ENCODE measurements around the gene OXNAD1.
"Not testable (repeated sequence)": the region's sequence is repeated elsewhere in the genome, so short reads cannot be mapped to it uniquely, and the experiment has no call there.

Gene OXNAD1

DNA sequence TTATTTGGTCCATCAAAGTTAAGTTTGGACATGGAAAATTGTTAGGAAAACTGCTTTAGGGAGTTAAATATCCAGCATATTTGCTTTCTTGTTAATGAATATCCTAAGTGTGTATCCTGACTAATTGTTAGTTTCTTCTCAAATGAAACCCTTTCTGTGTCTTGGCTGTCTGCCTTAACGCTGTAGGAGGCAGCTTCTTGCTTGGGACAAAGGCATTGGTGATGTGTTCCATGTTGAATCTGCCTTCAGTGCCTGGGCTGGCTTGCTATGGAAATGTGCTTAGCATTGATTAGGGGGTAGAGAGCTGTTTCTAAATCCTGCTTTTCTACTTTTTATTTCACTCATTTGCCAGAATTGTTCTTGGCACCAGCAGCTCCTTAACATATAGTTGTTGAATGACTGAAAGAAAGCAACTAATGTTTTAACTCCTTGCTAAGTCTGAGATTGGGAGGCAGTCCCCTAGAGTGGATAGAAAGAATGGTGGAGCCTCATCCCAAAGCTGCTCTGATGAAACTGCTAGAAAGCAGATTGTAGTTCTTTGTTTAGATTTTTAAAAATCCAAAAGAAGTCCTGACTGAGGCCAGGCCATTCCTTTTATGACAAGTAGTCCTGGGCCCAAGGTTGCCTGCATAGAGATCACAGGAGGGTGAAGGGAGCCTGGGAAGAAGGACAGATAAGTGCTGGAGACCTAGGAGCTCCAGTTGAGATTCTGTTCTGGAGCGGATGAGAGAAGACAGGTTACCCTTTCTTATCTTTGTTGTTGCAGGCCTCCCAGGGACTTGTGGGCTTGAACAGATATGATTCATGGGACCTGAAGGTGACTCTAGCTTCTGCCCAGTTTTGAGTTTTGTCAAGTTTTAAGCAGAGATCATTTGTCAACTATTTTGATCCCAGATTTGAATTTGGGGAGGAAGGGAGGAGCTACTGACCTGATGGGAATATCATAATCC is 39.3 kb downstream of the OXNAD1 start:
- DNase-seq, result no peak

DNA sequence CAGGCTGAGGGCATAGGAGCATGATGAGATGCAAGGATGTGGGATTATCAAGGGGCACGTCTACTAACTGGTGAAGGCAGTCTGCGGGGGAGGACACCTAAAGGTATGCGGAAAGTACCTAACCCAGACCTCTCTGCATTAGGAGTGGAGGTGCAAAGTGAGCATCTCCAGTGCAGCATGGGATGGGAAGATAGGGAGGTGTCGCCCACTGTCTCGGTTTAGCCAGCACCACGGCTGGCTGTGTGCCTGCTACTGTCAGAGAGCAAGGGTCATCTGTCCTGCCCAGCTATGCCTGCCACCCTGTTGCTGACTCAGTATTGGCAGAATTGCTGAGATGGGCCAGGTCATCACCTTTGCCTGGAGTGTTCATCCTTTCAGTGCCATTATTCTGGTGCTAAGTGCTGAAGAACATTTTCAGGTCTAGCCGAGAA is 40.1 kb downstream of the OXNAD1 start:
- DNase-seq, result no peak

DNA sequence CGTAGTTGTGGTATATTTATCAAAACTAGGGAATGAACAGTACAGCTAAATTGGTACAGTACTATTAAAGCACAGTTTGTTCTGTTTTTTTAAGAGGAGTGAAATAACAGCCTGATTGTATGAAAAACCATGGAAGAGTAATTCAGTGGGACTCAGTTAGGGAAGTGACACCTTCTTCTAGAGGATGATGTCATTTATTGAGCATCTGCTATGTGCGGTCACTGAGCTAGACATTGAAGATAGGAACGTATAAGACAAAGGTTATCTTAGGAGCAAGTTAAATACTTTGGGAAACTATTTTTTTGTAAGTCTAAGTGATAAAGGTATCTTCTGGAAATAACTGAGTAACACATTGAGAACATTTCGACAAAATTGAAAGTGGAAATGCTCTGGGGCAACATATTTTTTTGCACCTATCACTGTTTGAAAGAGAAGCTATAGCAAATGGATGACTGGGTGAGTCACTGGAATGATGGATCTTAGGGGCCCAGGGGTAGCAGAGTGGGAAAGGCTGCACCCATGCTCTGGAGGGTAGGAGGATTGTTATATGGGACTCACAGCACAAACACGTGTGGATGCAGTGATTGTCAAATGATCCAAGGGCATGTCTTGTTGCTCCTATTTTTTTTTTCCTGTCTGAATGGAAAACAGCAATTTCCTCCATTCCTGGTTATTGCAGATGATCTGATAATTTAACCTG is 43.0 kb downstream of the OXNAD1 start:
- DNase-seq, result no peak

DNA sequence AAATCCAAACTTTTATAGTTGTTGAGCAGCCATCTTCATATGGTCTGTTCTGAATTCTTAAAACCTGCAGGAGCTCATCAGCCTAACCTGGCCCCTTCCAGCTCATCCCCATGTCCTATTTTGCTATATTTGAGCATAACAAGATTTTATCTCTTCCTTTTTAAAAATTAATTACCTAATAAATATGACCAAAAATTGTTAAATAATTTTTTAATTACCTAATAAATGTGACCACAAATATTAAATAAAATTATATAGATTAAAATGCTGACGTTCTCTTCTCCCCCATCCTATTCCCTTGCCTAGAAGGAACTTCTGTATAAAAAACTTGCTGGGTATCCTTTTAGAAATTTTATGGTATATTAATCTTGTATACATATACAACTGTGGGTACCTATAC is 43.7 kb downstream of the OXNAD1 start:
- no peak for DNase-seq

DNA sequence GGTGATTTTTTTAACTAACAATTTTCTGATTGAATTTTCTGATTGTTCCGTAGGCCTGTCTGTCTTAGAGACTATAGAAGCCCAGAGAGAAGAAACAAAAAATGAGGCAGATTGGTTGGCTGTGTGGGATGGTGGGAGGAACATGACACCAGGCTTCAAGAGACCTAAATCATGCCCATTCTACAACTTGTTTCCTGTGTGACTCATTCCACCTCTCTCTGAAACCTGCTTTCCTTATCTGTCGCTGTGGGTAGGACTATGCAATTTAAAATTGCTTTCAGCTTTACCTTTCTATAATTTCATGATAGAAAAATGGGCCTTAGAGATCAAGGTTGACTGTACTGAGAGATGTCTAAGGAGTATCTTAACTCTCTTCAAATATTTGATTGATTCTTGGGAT is 44.5 kb downstream of the OXNAD1 start:
- no peak for DNase-seq

DNA sequence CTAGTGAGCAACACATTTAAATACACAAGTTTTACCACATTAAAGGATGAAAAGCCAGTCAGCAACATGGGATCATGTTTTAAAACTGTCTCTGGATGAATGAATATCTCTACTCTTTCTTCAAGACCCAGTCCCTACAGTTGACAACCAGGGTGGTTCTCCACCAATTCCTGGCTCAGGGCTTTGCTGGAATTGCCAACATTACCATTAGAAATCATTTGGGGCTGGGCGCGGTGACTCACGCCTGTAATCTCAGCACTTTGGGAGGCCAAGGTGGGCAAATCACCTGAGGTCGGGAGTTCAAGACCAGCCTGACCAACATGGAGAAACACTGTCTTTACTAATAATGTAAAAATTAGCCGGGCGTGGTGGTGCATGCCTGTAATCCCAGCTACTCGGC is 45.5 kb downstream of the OXNAD1 start:
- not testable (repeated sequence) for DNase-seq

DNA sequence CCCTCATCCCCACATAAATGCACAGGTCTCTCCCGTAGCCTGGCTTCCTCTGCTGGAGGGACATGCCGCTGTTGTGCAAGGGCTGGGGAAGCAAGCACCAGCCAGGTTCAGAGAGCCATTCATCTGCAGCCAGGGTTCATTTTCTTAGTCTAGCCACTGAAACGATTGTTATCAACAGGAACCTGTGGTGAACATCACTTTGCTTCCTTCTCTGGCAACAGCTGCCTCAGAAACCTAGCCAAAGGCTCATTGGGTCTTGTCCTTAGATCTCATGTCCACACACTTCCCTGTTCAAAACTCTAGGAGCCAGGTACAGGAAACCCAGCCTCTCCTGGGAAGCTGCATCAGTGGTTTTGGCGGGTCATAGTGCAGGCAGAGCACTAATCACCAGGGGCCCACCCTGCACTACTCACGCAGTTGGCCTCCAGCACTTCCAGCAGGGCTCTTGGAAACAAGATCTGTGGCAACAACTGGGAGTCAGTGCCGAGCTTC is 47.0 kb downstream of the OXNAD1 start:
- DNase-seq, result no peak

DNA sequence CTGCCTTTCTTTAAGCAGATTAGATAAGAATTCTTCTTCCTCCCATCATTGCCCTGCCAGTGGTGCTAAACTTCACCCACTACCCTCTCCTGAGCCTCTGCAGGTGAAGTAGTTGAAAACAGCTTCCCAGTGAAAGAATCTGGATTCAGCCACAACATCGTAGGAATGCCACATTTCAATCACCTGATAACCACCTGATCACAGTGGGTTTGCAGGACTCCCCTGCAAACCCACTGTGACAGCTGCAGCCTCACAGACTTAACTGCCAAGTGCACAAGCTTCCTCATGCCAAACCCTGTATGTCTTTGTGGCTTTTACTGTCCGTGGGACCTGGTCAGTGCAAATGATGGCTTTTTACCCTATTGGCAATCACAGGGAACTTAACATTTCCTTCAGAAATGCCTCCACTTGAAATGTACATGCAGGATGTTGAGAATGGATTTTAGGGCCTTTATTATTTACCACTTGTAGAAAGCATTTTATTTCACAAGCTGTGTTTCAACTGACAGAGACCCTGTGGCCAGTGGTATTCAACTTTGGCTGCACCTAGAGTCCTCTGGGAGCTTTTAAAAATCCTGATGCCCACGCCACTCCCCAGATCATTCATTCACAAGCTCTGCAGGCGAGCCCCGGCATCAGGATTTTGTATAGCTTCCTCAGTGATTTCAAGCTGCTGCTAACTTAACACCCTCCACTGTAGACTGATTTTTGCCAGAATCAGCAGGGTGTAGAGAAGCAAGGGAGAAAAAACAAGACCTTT is 49.1 kb downstream of the OXNAD1 start:
- no peak for DNase-seq

DNA sequence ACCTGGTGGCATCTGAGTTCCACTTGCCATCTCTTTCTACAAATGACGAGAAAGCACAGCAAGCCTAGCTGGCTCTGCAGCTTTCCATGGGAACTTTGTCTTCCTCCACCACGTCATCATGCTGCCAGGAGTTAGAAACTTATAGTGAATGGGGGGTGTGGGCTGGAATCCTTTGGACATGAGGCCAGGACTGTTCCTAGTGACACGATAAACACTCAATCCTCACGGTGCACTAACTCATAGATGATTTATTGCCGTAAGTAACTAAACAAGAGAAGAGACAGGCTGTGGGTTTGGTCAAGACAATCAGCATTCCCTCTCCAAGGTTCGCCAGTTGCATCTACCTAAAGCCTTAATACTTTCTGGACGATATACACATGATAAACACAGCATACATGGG is 50.6 kb downstream of the OXNAD1 start:
- no peak for DNase-seq

DNA sequence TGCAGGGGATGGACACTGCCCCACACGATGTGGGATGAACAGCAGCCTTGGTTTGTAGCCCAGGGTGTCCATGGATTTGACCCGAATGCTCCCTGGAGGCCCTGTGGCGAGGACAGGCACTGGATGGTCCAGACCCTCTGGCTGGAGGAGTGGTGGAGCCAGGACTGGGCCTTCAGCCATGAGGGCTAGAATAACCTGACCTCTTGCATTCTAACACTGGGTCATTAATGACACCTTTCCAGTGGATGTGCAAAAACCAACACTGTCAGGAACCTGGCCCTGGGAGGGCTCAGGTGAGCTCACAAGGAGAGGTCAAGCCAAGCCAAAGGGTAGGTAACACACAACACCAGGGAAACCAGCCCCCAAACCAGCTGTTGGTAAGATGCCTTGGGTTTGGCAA is 51.4 kb downstream of the OXNAD1 start:
- no peak for DNase-seq

DNA sequence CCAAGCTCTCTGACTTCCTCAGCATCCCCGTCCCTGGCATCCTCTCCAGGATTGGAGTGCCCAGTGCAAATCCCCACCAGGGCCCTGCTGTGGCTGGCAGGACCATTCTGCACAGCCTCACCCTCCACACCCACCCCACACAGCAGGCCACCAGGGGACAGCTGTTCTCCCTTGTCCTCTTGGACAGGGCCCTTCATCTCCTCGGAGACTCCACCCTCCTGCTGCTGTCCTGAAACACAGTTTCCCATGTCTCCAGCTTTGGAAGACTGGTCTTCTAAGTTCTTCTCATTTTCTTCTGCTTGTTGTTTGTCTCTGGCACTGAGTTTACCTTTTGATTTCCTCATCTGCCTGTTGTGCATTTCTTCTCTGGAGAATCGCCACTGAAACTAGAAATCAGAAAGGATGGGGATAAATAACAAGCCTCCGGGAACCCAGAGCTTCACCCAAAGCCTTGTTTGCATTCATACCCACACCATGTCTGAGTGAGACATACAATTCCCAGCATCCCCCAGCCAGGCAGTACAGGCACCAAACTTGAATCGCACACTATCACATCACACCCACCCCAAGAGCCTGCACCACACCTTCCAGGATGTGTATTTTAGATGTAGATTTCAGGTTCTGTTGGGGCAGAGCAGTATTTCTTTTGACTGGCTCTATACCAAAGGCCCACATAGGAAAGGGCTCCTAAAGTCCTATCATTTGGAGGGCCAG is 52.0 kb downstream of the OXNAD1 start:
- DNase-seq, result no peak

DNA sequence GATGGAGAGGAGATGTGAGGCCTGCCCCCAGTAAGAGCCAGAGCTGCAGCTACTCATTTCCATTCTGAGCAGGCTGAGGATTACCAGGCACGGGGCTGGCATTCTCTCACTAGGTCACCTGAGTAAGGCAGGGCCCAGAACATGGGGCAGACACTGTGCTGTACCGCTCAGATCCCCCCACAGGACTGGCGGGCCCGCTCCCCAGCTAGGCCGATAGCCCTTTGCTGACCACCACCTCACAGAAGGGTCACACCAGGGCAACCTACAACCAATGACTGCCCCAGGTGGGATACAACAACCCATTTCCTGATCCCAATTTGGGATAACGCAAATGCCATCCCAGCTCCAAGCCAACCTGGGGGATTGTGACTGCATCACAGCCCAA is 52.5 kb downstream of the OXNAD1 start:
- DNase-seq, result no peak

DNA sequence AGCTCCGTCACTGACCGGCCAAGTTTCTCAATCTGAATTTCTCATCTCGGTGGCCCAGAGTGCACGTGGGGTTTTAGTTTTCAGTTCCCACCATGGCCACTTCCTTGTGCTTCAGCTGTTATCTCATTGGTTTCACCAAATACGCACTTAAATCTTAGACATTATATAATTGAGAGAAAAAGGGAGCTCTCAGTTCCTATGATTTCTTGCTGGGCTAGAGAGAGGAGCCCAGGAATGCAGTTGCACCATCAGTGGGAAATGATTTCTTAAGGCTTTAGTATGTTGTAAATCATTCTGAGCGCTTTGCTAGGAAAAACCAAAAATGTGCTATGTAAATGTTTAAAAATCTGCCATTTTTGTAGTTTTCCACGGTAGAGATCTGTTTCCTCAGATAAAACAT is 53.2 kb downstream of the OXNAD1 start:
- no peak for DNase-seq

DNA sequence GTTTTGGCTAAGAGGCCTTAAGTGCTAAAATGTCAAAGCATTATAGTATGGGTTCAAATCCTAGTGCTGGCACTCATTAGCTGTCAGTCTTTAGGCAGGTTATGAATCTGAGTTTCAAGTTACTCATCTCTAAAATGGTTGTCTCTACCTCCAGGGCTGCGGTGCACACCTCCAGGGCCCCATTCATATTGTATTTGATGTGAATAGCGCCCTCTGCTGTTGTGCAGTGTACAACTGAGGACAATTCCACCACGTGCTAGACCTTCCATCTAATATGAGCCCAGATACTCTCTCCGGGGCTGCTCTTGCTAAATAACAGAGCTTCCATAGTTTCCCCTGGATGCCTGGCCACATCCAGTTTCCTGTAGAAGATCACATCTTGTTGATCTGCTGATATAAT is 54.3 kb downstream of the OXNAD1 start:
- DNase-seq, result no peak

DNA sequence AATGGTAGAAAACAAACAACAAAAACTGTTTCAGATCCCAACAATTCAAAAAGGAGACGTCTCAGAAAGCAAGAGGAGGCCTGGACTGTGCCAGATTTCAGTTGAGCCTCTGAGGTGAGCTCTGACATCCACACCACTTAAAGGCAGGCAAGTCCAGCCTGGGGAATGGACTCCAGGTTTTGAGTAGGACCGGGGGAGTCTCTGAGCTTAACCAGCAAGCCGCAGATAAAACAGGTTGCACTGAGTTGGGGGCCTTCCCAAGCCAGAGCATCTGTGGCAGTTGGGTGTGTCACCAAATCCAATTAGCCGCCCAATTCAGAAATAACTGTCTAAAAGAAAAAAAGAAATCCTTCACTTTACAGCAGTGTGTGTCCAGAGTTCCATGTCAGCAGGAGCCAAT is 54.7 kb downstream of the OXNAD1 start:
- no peak for DNase-seq

DNA sequence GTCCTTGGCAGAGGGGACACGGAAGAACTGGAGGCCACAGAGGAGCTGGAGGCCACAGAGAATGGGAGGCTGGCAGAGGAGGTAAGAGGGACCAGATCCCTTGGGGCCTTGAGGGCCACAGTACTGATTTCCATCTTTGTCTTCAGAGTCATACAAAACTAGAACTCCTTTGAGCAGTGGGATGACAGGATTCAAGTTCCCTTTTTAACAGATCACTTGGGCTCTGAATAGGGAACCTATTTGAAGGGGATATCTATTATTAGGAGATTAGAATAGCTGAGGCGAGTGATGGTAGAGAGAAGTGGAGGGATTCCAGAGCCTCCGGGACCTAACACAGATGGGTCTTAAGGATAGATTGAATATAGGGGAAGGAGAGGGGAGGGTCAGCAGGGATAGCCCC is 55.7 kb downstream of the OXNAD1 start:
- DNase-seq, result no peak

DNA sequence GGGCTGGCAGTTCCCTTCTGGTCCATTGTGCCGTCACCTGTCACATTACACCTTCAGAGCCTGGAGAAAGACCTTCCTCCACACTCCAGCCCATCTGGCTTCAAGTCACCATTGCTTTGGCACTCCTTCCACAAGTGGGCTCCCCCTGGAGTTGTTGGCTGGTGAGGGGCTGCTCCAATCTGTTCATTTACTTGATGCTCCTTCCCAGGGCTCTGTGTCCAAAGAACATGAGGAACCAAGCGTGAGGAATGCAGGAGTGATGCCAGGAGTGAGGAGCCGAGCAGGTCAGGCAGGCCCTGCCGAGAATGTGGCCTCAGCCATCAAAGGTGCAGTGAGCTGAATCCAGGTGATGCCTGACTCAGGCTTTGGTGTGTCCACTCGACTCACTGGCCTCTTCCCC is 57.2 kb downstream of the OXNAD1 start:
- DNase-seq, result no peak

DNA sequence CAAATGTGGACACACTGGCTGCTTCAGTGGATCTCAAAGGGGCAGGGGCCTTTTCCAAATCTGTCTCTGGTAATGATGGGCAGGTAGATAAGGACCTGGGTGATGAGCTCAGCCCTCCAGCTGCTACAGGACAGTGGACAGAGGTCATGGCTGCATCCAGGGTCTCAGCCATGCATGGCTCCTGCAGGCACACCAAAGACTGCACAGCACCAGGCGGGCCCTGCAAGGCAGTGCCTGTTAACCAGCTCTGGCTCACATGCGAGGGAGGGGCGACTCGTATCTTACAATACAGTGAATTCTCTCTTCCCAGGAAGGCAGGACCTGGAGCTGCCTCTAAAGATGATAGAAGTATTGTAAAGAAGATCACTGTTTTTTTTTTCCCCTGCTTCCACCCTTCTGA is 58.7 kb downstream of the OXNAD1 start:
- DNase-seq, result no peak

DNA sequence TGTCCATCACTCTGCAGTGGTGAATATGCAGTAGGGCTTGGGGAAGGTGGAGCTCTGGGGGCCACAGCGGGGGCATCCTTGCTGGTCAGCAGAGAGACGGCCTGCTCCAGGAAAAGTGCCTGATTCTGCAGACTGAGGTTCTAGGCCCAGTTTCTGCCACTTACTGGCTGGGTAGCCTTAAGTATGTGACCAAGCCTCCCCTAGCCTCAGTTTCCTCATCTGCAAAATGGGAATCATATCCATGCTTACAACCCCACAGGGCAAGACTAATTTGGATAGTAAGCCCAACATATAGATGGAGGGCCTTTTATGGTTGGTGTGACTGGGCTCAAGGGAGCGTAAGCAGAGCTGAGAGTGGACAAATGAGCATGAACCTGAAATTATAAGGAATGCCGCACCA is 60.8 kb downstream of the OXNAD1 start:
- no peak for DNase-seq

DNA sequence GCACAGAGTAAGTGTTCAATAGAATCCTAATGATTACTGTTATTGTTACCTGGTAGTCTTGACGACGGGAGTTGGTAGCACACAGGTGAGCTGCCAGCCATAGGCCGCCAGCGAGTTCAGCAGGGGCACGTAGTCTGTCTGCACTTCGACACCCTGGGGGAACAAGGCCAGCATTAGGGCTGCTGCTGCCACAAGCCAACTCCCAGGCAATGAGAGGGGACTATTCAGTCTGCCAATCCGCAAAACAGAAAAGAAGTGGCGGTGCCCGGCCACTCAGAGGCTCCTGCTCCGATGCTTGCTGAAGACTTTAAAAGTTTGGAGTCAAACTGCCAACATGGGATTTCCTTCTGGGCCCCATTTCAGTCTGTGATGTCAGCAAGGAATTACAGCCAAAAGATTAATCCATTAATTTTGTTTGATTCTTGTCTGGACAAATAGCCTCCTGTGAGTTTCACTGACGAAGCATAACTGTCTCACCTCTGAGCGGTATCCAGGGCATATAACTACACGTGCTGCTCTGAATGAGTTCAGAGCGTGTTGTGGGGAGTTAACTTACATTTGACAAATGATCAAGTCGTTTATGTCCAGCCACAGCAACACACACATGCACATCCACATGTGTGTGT is 61.8 kb downstream of the OXNAD1 start:
- DNase-seq, result no peak

DNA sequence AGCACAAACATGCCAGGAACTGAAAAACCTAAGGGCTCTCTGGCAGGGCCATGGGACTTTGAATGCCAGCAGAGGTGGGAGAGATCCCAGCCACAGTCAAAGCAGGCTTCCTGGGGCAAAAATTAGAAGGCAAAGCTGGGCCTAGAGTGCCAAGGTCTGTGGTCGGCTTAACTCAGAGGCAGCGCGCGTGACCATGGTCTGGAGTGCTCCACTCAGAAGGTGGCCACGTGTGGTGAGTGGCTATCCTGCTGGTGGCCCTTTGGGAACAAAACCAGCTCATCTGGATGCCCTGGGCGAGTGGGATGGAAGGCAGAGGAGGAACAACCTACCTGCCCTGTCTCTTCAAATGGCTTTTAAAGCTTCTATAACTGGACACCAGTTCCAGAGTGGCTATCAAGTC is 63.1 kb downstream of the OXNAD1 start:
- DNase-seq, result no peak
